Stomach (tissue), 4 donors: ENCODE data around the gene PRLHR.

Source experiments
- CTCF ChIP-seq, 7 experiments: fragments of 450-650 bp in 4 of 7; fragments of 200-600 bp in 3 of 7; sonication (generic) in 3 of 7; IDR thresholded peaks; one replicate each; pipeline ENCODE4 v1.5.1; 2016 to 2019; ENCODE audit warnings: antibody characterized with exemption in 7 of 7, control low read depth in 2 of 7, mild to moderate bottlenecking in 1 of 7
- POLR2A ChIP-seq, 4 donors: fragments of 450-650 bp; IDR thresholded peaks; one replicate each; pipeline ENCODE4 v1.6.1; 2016; ENCODE audit warnings: antibody characterized with exemption in 4 of 4, control low read depth in 2 of 4, mild to moderate bottlenecking in 1 of 4, moderate library complexity in 1 of 4
- POLR2AphosphoS5 ChIP-seq, 3 donors: sonication (generic); formaldehyde crosslinking; IDR thresholded peaks; one replicate each; pipeline ENCODE4 v1.6.1; 2016; ENCODE audit warnings: antibody characterized with exemption in 3 of 3

GRCh38 chr10:118547282-118547681 lies 48.2 kb downstream of the PRLHR start:
- TF ChIP-seq CTCF (IDR thresholded peaks at IDR 0.05), result no peak
- no peak for TF ChIP-seq POLR2AphosphoS5 (IDR thresholded peaks at IDR 0.05)
- TF ChIP-seq POLR2A (IDR thresholded peaks at IDR 0.05), result no peak
